Panc1 (cell line): ENCODE measurements around the gene GPC6.

ENCODE experiments used
- CTCF ChIP-seq: fragments of 450-650 bp; IDR thresholded peaks from 2 replicates; pipeline ENCODE4 v1.5.1; 2017; ENCODE audit warnings: mild to moderate bottlenecking
- TCF7L2 ChIP-seq: IDR thresholded peaks from 2 replicates; pipeline ENCODE4 v1.6.1; 2011; ENCODE audit warnings: mild to moderate bottlenecking, low read depth, low read length, inconsistent platforms

- TF ChIP-seq CTCF, result no peak
- TF ChIP-seq TCF7L2, result no peak
These were observed 1101.9 kb downstream of the GPC6 start for GRCh38 chr13:94328381-94329041.
